Measurements from ENCODE around the gene HERC3.

Gene HERC3

GRCh38 chr4:88722828-88723227 is 130.5 kb downstream of the HERC3 start:
- DNase-seq = no peak

GRCh38 chr4:88724406-88724805 is 132.1 kb downstream of the HERC3 start:
- no peak for DNase-seq

- DNase-seq = no peak
Measured at GRCh38 chr4:88725143-88725542, 132.9 kb downstream of the HERC3 start.

GRCh38 chr4:88725986-88726385 is 133.7 kb downstream of the HERC3 start:
- no peak for DNase-seq

GRCh38 chr4:88728146-88728545 is 135.9 kb downstream of the HERC3 start:
- DNase-seq = no peak

- DNase-seq = no peak
Measured at GRCh38 chr4:88729146-88729760, 137.0 kb downstream of the HERC3 start.

GRCh38 chr4:88730811-88731210 is 138.5 kb downstream of the HERC3 start:
- no peak for DNase-seq

GRCh38 chr4:88731381-88731780 is 139.1 kb downstream of the HERC3 start:
- DNase-seq = no peak

GRCh38 chr4:88732714-88733368 is 140.6 kb downstream of the HERC3 start:
- no peak for DNase-seq

GRCh38 chr4:88734403-88734949 is 142.2 kb downstream of the HERC3 start:
- no peak for DNase-seq

- no peak for DNase-seq
Measured at GRCh38 chr4:88735564-88735963, 143.3 kb downstream of the HERC3 start.

- no peak for DNase-seq
Measured at GRCh38 chr4:88736264-88736663, 144.0 kb downstream of the HERC3 start.

GRCh38 chr4:88737307-88737941 is 145.1 kb downstream of the HERC3 start:
- DNase-seq = no peak

GRCh38 chr4:88738180-88738579 is 145.9 kb downstream of the HERC3 start:
- no peak for DNase-seq

GRCh38 chr4:88742561-88742960 is 150.3 kb downstream of the HERC3 start:
- no peak for DNase-seq

GRCh38 chr4:88743696-88744095 is 151.4 kb downstream of the HERC3 start:
- DNase-seq = no peak

- no peak for DNase-seq
Measured at GRCh38 chr4:88744609-88745008, 152.3 kb downstream of the HERC3 start.

- DNase-seq = no peak
Measured at GRCh38 chr4:88745175-88745574, 152.9 kb downstream of the HERC3 start.

- DNase-seq = no peak
Measured at GRCh38 chr4:88745581-88746163, 153.4 kb downstream of the HERC3 start.

- no peak for DNase-seq
Measured at GRCh38 chr4:88746206-88746605, 153.9 kb downstream of the HERC3 start.

GRCh38 chr4:88747351-88747750 is 155.1 kb downstream of the HERC3 start:
- no peak for DNase-seq

GRCh38 chr4:88750369-88750768 is 158.1 kb downstream of the HERC3 start:
- DNase-seq = no peak

- no peak for DNase-seq
Measured at GRCh38 chr4:88751258-88752075, 159.2 kb downstream of the HERC3 start.
